ENCODE measurements around the gene RTN4R. TPM values are rescaled to one million over a fixed set of nuclear protein-coding genes. Genes with fewer than 3 reads are reported as not detected.
A peak's percentile ranks its signal among the peaks of the same experiment; 100 is the strongest.

Gene RTN4R
- total RNA-seq, 4 donors from 2014 or later = 0.64 to 22.8 (median 3.0) TPM; not detected in 1

DNA sequence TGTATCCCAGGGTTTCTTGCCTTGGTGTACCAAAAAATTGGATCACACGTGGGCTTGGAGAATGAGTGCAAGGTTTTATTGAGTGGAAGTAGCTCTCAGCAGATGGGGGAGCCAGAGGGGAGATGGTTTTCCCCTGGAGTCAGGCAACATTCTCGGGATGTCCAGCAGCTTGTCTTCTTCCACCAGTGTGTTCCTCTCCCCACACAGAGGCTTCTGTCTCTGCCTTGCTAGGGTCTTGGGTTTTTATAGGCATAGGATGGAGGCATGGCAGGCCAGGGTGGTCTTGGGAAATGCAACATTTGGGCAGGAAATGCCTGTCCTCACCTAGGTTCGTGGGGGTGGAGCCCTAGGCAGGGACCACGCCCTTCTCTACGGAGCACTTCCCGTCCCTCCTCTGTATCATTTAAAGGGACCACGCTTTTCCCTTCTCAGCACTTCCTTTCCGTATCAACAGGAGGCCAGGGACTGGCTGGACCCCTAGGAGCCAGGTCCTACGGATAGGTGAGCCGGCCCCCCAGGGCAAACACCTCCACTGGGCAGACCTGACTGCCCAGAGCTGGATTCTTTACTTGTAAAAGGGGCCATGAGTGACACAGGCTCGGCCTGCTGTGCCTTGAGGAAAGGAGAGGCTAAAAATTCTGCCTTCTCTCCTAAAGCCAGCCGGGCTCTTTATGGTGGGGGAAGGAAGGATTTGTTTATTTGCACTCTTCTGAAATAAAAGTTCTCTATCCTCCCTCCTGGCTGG is 62.0 kb downstream of the RTN4R start:
- WGBS, 2 donors (ENCODE audit: low coverage in 1 of 2) = 19% methylated on average over 12 of the region's 12 CpGs; no CpG with 5 or more reads in 1 of the 2 donors
- peak; percentile 47 for TF ChIP-seq POLR2A (IDR thresholded peaks at IDR 0.05)
- peak; percentile 48 to 67 (median 51) for TF ChIP-seq POLR2AphosphoS5 (IDR thresholded peaks at IDR 0.05)
- peak in 3 of 5 experiments; percentile 7 to 60 (median 59) for TF ChIP-seq CTCF (IDR thresholded peaks at IDR 0.05)
- TF ChIP-seq EP300 (IDR thresholded peaks at IDR 0.05; ENCODE audit: low read depth) = no peak
- intact Hi-C loops (cut with DNase I; ENCODE audit: low total_unique reads) = no loop called here

DNA sequence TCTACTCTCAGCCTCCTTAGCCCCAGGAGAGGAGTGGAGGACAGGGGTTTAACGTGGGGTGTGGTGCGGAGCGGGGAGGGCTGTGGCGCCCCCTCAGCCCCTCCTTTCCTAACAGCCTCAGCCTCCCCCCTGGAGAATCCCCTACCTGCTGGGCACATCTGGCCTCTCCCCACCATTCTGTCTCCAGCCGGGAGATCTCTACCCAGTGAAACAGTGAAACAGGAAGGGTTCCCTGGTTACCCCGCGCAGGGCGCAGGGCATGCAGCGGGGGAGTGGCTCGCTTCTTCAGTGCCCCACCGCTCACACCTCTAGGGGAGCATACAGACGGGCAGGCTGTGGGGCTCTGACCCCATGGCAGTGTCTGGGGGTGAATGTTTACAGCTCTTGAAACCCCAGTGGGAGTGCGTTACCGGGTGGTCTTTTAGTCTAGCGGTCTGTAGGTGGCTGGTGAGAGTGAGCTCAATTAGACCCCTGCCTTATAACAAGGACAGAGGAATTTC is 62.6 kb downstream of the RTN4R start:
- Histone ChIP-seq H3K9me3 (no peaks in the 10 kb centered on the region), H3K4me3 (no peak overlapping the region), H3K27me3 (no peaks in the 10 kb centered on the region), H3K36me3 (no peaks in the 10 kb centered on the region), H3K4me1 (peaks cover 9 to 30% (median 17%) of the 10 kb centered on the region in 4 donors), H3K27ac (peak overlapping the region; percentile 67 to 84 (median 80))
- WGBS, 2 donors (ENCODE audit: low coverage in 1 of 2) = 89% methylated on average over 15 of the region's 15 CpGs; no CpG with 5 or more reads in 1 of the 2 donors
- no peak for DNase-seq
- in situ Hi-C loops (cut with MboI; ENCODE audit: low pct_ligation_motif_present in 1 of 4, low pct_unique_long_range_greater_than_20kb in 1 of 4, low sequenced_read_pairs in 3 of 4) (no loop called here), intact Hi-C loops (cut with DNase I; ENCODE audit: low total_unique reads) (no loop called here)
- TF ChIP-seq EP300 (IDR thresholded peaks at IDR 0.05; ENCODE audit: low read depth) (no peak), POLR2AphosphoS5 (IDR thresholded peaks at IDR 0.05) (no peak), POLR2A (IDR thresholded peaks at IDR 0.05) (no peak), CTCF (IDR thresholded peaks at IDR 0.05) (no peak)

More for the DNA sequence above, 62.0 kb downstream of the RTN4R start:
- H3K4me3 ChIP-seq = peak overlapping the region; percentile 21 to 72 (median 51)
- peaks cover 9 to 30% (median 17%) of the 10 kb centered on the region in 4 donors for H3K4me1 ChIP-seq
- no peaks in the 10 kb centered on the region for H3K27me3 ChIP-seq
- H3K9me3 ChIP-seq = no peaks in the 10 kb centered on the region
- DNase-seq = peak; percentile 78
- no peaks in the 10 kb centered on the region for H3K36me3 ChIP-seq
- in situ Hi-C loops (cut with MboI; ENCODE audit: low pct_ligation_motif_present in 1 of 4, low pct_unique_long_range_greater_than_20kb in 1 of 4, low sequenced_read_pairs in 3 of 4) = no loop called here
- H3K27ac ChIP-seq = peak overlapping the region; percentile 67 to 84 (median 80)

DNA sequence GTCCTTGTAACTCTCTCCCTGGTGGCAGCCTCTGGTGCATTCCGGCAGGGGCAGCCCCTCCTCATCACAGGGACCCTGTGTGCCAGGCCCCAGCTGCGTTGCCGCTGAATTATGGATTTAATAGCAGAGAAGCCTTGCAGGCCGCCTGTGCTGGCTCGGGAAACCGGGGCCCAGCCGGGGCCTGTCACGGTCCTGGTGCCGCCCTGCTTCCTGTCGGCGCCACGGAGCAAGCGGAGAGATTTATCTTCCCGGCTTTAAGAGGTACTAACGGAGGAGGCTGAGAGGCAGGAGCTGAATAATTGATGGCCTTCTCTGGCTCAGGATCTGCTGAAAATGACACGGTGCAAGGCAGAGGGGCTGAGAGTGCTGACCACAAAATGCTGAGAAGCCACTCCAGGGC is 63.3 kb downstream of the RTN4R start:
- Histone ChIP-seq H3K4me3 (no peak overlapping the region), H3K9me3 (no peaks in the 10 kb centered on the region), H3K36me3 (no peaks in the 10 kb centered on the region), H3K27ac (peak overlapping the region in 2 of 4 donors; percentile 13 to 24), H3K27me3 (no peaks in the 10 kb centered on the region), H3K4me1 (peaks cover 9 to 30% (median 17%) of the 10 kb centered on the region in 4 donors)
- DNase-seq = no peak
- WGBS, 2 donors (ENCODE audit: low coverage in 1 of 2) = 66% methylated on average over 16 of the region's 16 CpGs; no CpG with 5 or more reads in 1 of the 2 donors
- intact Hi-C loops (cut with DNase I; ENCODE audit: low total_unique reads) = no loop called here
- in situ Hi-C loops (cut with MboI; ENCODE audit: low pct_ligation_motif_present in 1 of 4, low pct_unique_long_range_greater_than_20kb in 1 of 4, low sequenced_read_pairs in 3 of 4) = no loop called here
- TF ChIP-seq EP300 (IDR thresholded peaks at IDR 0.05; ENCODE audit: low read depth) (no peak), POLR2AphosphoS5 (IDR thresholded peaks at IDR 0.05) (no peak), CTCF (IDR thresholded peaks at IDR 0.05) (no peak), POLR2A (IDR thresholded peaks at IDR 0.05) (no peak)

- H3K27ac ChIP-seq = peak overlapping the region in 1 of 4 donors; percentile 24
- TF ChIP-seq EP300 (IDR thresholded peaks at IDR 0.05; ENCODE audit: low read depth) = no peak
- TF ChIP-seq CTCF (IDR thresholded peaks at IDR 0.05) = no peak
- no peak for TF ChIP-seq POLR2A (IDR thresholded peaks at IDR 0.05)
- TF ChIP-seq POLR2AphosphoS5 (IDR thresholded peaks at IDR 0.05) = no peak
- peaks cover 9 to 30% (median 17%) of the 10 kb centered on the region in 4 donors for H3K4me1 ChIP-seq
- no peaks in the 10 kb centered on the region for H3K36me3 ChIP-seq
- H3K4me3 ChIP-seq = no peak overlapping the region
- WGBS, 2 donors (ENCODE audit: low coverage in 1 of 2) = 85% methylated on average over 7 of the region's 8 CpGs; no CpG with 5 or more reads in 1 of the 2 donors
- H3K9me3 ChIP-seq = no peaks in the 10 kb centered on the region
- H3K27me3 ChIP-seq = no peaks in the 10 kb centered on the region
- no peak for DNase-seq
- in situ Hi-C loops (cut with MboI; ENCODE audit: low pct_ligation_motif_present in 1 of 4, low pct_unique_long_range_greater_than_20kb in 1 of 4, low sequenced_read_pairs in 3 of 4) = no loop called here
- intact Hi-C loops (cut with DNase I; ENCODE audit: low total_unique reads) = no loop called here
Measured at GRCh38 chr22:20204311-20204710, 63.8 kb downstream of the RTN4R start.
